H54 (cell line): ENCODE measurements around the gene PARP11.

Experiments
- DNase-seq: peaks from one replicate; pipeline ENCODE4 v3.0.0; 2011; ENCODE audit warnings: low spot score, mixed read lengths; ENCODE audit not compliant: insufficient read length
- FAIRE-seq: peaks from 3 replicates; lab custom pipeline; 2011; peaks lifted over from hg19 to GRCh38; lab: Jason Lieb, UNC
- POLR2A ChIP-seq: IDR thresholded peaks from 2 replicates; pipeline ENCODE4 v1.6.1; 2011; ENCODE audit warnings: low read depth, mild to moderate bottlenecking, low read length

PARP11 gene

DNA sequence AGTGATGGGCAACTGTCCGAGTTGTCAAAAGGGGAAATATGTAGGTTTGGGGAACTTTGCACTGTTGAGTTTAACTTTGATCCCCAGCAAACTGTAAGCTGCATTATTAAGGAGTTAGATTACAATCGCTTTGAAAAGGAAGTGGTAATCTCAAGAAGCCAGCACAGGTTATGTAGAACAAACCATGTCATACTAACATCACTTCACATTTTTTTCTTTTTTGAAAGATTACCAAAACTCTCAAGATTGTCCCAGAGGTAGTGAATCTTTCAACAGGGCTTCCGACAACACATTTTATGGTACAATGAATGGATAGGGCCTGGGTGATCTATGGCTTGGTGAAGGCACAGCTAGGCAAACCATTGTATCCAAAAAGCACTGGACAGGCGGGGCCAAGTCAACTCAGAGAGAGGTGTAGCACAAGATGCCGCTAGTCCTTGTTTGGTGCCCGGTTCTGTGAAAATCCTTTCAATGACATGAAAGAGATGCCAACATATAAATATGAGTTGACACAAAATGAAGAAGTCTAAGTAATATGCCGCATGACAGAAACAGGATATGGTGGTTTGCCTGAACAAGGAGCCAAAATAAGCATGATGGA, 24.3 kb upstream of the PARP11 start:
- TF ChIP-seq POLR2A: no peak
- FAIRE-seq: no peak
- no peak for DNase-seq

GRCh38 chr12:3896801-3897351, 23.7 kb upstream of the PARP11 start:
- TF ChIP-seq POLR2A: no peak
- DNase-seq (no peak), FAIRE-seq (no peak)

DNA sequence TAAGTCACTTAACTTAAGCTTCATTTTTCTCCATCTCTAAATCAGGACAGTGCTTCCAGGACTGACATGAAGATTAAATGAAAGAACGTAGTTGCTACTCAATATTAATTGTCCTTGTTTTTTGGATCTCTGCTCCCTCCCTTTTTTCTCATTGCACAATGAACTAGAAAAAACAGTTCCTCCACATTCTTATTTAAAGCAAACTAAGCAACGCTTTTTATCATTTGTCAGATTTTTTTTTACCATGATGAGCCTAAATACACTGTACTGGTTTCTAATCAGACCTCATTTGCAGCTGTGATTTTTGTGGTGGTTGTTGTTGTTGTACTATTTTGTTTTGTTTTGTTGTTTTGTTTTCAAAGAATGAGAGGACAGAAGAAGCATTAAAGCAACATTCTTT, 23.2 kb upstream of the PARP11 start:
- FAIRE-seq: no peak
- DNase-seq: no peak
- no peak for TF ChIP-seq POLR2A

- DNase-seq (no peak), FAIRE-seq (no peak)
- no peak for TF ChIP-seq POLR2A
These were observed 19.4 kb upstream of the PARP11 start for GRCh38 chr12:3892631-3893030.

DNA sequence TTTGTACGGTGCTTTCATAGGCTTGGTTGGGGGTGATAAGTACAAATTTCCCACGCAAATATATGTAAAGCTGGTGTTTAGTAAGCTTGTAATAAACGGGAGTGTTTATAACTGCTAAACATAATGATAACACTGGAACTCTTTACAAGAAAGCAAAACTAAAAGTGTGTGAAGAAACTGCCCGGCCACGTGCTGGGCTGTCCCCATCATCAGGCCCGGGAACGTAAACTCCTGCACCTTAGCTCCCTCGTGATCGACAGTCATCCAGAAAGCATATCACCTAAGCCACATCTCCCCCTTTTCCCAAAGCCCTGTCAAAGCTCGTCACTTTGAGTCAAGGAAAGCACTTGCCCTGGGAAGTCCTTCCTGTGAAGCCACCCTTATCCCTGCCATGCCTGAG, 18.0 kb upstream of the PARP11 start:
- DNase-seq (no peak), FAIRE-seq (no peak)
- TF ChIP-seq POLR2A: no peak

DNA sequence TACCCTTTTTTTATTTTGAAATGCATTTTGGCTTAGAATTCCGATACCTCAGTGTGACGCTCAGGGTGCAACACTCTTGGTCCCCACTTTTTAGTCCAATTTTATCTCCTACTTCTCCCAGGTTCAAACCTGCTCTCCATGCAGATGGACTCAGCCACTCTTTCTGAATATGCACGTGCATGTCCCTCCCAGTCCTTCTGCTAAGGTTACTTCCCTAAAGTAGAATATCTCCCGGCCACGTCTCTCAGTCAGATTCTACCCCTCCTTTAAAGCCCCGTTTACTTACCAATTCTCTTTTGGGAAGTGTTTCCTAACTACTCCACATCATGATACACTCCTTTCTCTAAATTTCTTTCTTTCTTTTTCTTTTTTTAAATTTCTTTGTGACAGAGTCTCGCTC, 15.5 kb upstream of the PARP11 start:
- no peak for TF ChIP-seq POLR2A
- FAIRE-seq (no peak), DNase-seq (no peak)

GRCh38 chr12:3885277-3886094, 12.3 kb upstream of the PARP11 start:
- peak; percentile 11 for DNase-seq
- TF ChIP-seq POLR2A: no peak

GRCh38 chr12:3884671-3885070, 11.5 kb upstream of the PARP11 start:
- TF ChIP-seq POLR2A: no peak
- DNase-seq (no peak), FAIRE-seq (no peak)

More at GRCh38 chr12:3885277-3886094, 12.3 kb upstream of the PARP11 start:
- peak; percentile 75 for FAIRE-seq

- DNase-seq (peak; percentile 10), FAIRE-seq (no peak)
- no peak for TF ChIP-seq POLR2A
These were observed 9.8 kb upstream of the PARP11 start for GRCh38 chr12:3882896-3883564.

DNA sequence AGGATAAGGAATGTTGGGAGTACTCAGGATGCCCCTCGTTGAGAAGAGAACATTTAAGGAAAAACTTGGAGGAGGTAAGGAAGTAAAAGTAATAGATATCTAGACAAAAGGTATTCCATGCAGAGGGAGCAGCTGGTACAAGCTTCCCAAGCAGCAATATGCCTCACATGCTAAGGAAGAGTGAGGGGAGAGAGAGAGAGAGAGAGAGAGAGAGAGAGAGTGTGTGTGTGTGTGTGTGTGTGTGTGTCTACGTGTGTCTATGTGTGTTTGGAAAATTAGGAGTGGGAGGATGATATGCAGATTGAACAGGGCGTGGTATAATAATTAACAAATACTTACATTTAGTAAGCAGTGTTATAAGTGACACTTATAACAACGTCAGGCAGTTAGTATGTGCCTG, 9.2 kb upstream of the PARP11 start:
- DNase-seq: no peak
- no peak for TF ChIP-seq POLR2A
- no peak for FAIRE-seq

GRCh38 chr12:3881281-3881950, 8.2 kb upstream of the PARP11 start:
- no peak for TF ChIP-seq POLR2A
- FAIRE-seq: no peak
- no peak for DNase-seq

DNA sequence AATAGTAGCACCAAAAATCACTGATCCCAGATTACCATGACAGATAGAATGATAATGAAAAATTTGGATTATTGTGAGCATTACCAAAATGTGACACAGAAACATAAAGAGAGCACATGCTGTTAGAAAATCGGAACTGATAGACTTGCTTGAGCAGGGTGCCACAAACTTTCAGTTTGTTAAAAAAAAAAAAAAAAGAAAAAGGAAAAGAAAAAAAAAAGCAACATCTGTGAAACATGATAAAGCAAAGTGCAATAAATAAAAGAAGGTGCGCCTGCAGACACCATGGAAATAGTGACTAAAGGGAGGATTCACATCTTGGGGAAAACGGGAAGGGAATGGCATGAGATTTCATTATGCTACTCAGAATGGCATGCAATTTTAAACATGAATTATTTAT, 6.6 kb upstream of the PARP11 start:
- no peak for DNase-seq
- no peak for TF ChIP-seq POLR2A
- no peak for FAIRE-seq

GRCh38 chr12:3871356-3871755, 1.8 kb downstream of the PARP11 start:
- no peak for FAIRE-seq
- no peak for TF ChIP-seq POLR2A
- no peak for DNase-seq

DNA sequence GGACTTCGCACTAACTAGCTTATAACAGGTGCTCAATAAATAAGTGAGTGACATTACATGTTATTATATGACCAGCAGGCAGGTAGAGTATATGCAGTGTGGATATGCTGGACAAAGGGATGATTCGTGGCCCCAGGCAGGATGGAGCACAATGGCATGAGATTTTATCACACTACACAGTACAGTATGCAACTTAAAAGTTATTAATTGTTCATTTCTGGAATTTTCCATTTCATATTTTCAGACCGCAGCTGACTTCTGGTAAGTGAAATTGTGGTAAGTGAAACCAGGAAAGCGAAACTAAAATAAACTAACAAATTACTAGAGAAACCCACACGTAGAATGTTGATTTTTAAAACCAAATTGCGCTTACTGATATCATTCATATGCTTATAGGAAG, 3.3 kb downstream of the PARP11 start:
- FAIRE-seq: no peak
- no peak for DNase-seq

More for the DNA sequence above, 3.3 kb downstream of the PARP11 start:
- TF ChIP-seq POLR2A: no peak
